ENCODE data around the gene RIPOR2.
"Not testable (repeated sequence)": the region's sequence is repeated elsewhere in the genome, so short reads cannot be mapped to it uniquely, and the experiment has no call there.

The RIPOR2 gene

DNA sequence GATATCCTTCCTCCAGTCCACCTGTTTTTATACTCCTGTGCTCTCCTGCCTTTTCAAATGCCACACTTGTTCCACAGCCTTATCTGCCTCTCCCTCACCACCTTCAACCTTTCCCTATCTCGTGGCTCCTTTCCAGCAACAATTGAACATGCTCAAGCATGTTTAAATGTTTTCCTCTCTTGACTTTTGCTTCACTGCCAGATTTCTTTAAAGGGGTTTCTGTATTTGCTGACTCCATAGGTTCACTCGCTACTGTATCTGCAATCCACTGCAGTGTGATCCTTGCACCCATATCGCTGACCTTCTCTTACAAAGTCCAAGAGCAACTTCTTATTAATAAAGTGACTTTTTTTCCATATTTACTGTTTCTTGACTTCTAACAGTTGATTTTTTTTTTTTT, 172.2 kb downstream of the RIPOR2 start:
- peak; percentile 50 for DNase-seq (ENCODE audit: low spot score)

DNA sequence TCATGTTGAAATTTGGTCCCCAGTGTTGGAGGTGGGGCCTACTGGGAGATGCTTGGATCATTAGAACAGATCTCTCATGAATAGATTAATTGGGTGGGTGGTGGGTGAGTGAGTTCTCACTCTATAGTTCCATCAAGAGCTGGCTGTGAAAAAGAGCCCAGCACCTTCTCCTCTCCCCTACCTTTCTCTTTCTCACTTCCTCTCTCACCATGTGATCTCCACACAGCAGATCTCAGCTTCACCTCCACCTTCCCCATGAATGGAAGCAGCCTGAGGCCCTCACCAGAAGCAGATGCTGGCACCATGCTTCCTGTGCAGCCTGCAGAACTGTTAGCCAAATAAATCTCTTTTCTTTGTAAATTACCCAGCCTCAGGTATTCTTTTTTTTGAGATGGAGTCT, 173.9 kb downstream of the RIPOR2 start:
- no peak for DNase-seq (ENCODE audit: low spot score)

DNA sequence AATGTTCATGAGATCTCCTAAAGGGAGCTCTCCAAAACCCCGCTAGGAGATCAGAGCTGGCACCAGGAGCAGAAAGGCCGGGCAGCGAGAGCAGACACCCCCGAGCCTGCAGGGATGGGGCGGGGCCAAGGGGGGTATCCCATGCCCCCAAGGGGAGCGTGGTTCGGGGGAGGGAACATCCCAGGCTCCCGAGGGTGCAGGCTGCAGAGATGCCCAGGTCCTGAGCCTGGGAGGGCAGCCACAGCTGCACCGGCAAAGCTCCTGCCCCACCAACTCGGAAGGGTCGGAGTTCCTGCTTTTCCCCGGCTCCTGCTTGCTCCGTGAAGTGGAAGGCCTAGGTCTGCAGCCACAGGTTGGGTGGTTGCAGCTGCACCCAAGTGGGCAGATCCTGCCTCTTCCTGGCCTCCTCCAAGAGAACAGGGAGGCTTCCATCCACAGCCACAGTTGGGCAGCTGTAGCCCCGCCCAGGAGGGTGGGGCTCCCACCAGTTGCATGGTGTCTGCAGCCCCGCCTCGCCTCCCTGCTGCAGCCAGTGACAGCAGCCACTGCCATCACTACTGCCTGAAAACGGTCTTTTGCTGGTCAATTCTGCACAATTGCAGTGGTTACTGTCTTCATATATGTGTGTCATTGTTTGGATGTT, 174.4 kb downstream of the RIPOR2 start:
- no peak for DNase-seq (ENCODE audit: low spot score)

DNA sequence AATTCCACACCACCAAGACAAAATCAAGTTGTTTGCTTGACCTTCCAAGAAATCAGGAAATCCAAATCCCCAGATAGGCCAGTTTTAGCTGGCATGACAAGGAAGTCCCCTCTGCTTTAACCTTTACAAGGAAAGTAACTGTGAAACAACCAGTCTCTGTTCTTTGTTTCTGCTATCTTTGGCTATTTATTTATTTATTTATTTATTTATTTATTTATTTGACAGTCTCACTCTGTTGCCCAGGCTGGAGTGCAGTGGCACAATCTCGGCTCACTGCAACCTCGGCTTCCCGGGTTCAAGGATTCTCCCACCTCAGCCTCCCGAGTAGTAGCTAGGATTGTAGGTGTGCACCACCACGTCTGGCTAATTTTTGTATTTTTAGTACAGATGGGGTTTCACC, 175.6 kb downstream of the RIPOR2 start:
- no peak for DNase-seq (ENCODE audit: low spot score)

DNA sequence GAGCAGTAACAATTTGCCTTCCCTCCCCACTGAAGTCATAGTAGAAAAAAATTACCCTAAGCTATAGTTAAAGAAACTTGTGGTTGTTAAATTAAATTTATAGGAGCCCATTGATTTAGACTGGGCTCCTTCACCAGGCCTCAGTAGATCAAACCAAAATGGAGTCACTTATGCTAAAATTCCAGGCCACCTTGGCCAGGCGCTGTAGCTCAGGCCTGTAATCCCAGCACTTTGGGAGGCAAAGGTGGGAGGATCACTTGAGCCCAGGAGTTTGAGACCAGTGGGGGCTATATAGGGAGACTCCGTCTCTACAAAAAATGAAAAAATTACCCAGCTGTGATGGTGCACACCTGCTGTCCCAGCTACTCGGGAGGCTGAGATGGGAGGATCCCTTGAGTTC, 176.0 kb downstream of the RIPOR2 start:
- DNase-seq (ENCODE audit: low spot score): no peak

DNA sequence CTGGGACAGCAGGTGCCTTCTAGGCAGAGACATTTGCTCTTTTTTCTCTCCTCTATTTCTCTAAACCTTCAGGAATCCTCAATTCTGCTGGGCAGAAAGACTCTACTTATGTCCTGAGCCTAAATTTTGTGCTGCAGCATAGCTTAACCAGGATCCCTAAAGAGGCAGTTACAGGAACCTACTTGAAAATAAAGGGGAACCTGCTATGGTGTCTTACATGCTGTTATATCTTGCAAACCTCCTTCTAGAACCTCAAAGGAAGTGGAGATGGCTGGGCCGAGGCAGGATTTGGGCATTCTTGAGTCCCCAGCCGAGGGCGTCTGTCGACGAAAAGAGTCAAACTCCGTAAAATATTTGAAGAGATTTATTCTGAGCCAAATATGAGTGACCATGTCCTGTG, 178.1 kb downstream of the RIPOR2 start:
- no peak for DNase-seq (ENCODE audit: low spot score)

DNA sequence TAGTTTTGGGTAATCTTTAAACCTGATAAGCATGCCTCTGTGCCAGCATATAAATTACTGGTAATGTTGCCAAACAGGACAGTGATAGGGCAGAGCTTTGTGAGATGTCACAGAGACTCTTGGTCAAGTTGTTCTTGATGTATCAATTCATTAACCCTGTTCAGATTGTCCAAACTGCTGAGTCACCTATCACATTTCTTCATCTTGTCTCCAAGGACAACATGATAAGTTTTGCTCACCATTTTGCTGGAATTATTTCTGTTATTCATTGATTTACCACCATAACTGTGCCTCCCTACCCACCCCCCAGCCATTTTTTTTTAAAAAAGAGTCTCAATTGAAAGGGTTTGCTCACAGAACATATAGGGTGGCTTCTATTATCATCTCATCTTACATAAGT, 180.5 kb downstream of the RIPOR2 start:
- DNase-seq (ENCODE audit: low spot score): no peak

DNA sequence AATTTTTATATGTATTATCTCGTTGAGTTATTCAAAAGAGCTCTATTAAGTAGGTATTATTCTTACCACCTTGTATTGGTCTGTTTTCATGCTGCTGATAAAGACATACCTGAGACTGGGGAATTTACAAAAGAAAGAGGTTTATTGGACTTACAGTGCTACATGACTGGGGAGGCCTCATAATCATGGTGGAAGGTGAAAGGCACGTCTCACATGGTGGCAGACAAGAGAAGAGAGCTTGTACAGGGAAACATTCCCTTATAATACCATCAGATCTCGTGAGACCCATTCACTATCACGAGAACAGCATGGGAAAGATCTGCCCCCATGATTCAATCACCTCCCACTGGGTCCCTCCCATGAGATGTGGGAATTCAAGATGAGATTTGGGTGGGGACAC, 181.4 kb downstream of the RIPOR2 start:
- not testable (repeated sequence) for DNase-seq (ENCODE audit: low spot score)

Measured in LoVo (cell line).